ENCODE measurements around the gene PLA2G10.

GRCh38 chr16:14669776-14670175, 24.3 kb downstream of the PLA2G10 start:
- TF ChIP-seq, protein P1, sequence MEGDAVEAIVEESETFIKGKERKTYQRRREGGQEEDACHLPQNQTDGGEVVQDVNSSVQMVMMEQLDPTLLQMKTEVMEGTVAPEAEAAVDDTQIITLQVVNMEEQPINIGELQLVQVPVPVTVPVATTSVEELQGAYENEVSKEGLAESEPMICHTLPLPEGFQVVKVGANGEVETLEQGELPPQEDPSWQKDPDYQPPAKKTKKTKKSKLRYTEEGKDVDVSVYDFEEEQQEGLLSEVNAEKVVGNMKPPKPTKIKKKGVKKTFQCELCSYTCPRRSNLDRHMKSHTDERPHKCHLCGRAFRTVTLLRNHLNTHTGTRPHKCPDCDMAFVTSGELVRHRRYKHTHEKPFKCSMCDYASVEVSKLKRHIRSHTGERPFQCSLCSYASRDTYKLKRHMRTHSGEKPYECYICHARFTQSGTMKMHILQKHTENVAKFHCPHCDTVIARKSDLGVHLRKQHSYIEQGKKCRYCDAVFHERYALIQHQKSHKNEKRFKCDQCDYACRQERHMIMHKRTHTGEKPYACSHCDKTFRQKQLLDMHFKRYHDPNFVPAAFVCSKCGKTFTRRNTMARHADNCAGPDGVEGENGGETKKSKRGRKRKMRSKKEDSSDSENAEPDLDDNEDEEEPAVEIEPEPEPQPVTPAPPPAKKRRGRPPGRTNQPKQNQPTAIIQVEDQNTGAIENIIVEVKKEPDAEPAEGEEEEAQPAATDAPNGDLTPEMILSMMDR (IDR thresholded peaks at IDR 0.05): no peak
- TF ChIP-seq EZH2phosphoT487 (IDR thresholded peaks at IDR 0.05) (no peak), EZH2 (IDR thresholded peaks at IDR 0.05) (no peak)
